Measurements from ENCODE around the gene ARHGEF10L.

GRCh38 chr1:17620448-17620847 is 81.0 kb downstream of the ARHGEF10L start:
- TF ChIP-seq CTCF (IDR thresholded peaks at IDR 0.05; ENCODE audit: insufficient read depth, low read length, poor library complexity, severe bottlenecking) (no peak), EZH2phosphoT487 (conservative IDR thresholded peaks at IDR 0.05; ENCODE audit: low read length) (no peak)
